GM18508 (cell line): ENCODE results near the gene SEMA3C.

Experiments
- ATAC-seq: cut with Tn5 transposase; IDR thresholded peaks from one replicate; pipeline ENCODE4 v1.9.1; 2021; ENCODE audit warnings: moderate number of reproducible peaks; ENCODE audit not compliant: insufficient read depth, unreplicated experiment

SEMA3C gene

DNA sequence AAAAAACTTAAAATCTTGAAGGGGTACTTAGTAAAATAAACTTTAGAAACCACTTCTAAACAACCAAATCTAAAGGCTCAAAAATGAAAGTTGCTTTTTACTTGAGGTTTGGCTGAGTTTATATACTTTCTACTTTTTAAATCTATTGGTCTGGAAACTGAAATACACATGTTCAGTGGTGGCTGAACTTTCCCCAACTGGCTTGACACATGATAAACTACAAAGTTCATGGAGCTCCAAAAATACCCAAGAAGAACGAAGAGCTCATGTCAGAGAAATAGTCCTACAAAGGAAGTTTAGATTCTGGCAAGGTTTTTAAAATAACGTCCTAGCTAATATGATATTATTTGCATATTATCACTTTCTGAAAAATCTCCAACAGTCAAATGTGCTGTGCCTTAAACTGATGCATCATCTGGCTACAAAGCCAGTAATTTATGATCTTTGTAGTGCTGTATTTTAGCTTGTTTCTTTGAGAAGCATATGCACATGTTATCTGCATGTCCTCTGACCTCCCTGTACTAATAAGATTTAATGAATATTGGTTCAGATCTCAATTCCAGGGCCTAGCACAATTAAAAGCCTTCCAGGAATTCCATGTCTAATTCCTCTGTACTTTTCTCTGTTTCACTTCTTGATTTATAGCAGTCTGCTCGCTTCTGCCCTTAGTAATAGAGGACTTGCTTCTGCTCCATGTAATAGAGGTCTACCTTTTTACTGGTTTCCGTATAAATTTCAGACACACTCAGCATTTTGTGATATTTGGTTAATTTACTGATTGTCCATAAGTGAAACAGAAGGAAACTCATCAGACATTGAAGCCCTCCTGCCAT, 28.2 kb downstream of the SEMA3C start:
- ATAC-seq, result no peak

DNA sequence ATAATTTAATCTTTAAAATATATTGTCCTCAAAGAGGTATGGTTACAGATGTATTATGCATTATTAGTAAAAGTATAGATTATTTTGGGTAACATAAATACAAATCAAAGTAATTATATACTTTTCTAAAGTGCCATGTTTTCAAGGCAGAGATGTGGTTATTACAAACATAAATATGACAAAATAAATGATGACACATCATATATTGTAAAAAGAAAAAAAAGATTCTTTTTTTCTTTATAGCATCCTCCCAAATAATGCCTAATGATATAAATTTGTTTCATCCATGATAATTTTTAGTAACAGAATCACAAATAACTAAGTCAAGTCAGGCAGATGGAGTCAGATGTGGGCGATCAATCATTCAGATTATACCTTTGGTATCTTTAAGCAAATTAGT, 29.3 kb downstream of the SEMA3C start:
- ATAC-seq, result no peak

DNA sequence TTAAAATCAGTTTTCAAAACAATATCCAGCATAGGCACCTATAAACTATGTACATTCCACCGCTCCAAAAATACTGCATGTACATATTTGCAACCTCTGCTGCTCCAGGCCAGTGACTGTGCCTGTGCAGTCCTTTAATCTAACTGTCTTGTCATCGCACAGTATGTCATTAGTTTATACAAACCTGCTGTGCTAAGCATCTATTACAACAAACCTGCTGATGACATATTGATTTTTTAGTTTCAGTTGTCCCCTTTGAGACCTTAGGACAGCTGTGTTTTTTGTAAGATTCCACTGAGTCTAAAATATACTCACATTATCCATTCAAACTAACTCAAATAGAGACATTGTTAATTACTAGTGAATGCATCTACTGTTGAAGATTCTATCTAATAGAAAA, 33.1 kb downstream of the SEMA3C start:
- ATAC-seq, result no peak

DNA sequence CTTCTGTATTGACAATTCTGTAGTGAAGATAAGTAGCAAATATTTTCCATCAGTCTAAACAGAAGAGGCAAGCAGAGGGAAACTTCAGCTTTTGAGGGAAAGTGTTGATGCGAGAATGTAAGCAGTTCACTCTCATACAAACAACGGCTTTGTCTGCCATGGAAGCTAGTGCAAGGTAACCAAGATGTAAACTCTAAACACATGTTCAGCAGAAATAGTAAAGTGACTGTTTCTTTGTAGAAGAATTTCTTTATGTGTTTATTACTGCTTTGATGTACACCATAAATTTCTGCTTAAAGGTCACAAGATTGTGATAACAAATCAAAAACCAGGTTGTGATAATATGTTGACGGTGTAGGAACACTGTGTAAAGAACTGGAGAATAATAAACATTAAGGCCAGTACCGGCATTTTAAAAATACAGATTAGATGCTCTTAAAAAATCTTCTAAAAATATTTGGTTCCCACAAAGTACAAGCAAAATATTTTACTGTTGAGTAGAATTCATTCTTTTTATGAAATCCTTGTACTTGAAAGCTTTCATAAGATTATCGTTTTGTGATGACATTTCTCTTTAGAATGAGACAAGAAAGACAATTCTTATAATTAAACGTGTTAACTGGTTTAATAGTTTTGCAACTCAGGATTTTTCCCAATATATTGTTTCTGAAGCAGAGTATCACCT, 34.2 kb downstream of the SEMA3C start:
- ATAC-seq, result no peak

DNA sequence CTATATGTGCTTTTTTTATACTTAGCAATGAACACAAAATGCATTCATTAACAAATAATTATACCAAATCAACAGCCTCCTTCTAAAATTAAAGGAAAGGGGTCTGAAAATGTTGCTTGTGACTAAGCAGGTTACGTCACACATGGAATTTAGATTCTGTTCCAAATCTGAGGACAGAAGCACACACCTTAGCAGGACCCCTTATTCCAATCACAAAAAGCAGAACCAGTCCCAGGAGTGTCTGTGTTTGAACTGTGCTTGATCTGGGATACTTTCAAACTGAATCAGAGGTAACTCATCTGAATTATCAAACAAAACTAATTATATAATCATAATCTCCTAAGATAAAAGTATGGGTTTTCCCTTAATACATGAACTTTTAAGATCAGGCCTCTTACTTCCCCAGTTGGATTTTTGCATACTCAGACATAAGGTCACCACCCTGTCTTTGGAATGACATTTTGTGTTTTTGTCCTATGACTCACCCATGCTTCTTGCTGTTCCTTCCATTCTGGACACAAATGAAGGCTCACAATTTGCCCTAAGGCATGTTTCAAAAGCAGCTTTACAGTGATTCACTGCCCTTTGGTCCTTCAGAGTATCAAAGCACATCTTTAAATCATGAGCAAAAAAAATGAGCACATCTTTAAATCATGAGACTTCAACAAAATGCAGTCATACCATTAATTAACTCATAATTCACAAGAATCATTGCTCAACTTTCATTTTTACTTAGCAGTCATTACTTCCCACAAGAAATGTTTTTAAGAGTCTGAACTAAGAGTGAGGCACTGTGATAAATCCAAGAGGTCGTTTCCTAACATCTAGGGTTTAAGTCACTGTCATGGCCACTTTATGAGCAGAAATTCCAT, 35.5 kb downstream of the SEMA3C start:
- no peak for ATAC-seq

DNA sequence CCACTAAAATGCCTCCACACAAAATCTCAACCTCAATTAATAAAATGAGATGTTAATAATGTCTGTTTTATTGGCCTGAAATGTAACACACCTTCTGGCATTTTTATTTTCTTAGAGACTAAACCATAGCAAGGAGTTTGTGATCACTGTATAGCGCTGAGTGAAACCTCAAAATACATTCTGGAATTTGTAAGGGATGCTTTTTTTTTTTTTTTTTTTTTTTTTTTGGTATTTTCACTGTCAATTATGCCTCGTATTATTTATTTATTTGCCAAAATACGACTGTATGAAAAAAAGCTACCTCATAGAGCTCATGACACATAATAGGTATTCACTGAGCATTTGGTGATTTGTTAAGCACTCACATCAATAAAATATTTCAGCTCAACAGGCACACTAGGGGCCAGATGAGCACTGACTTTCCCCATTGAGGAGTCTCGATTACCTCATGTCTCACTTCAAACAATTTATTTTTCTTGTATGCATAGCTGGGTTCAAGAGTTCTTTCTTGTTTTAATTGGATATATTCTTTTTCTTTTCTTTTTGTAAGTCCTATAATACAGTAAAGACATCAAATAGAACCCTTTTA, 36.5 kb downstream of the SEMA3C start:
- no peak for ATAC-seq

DNA sequence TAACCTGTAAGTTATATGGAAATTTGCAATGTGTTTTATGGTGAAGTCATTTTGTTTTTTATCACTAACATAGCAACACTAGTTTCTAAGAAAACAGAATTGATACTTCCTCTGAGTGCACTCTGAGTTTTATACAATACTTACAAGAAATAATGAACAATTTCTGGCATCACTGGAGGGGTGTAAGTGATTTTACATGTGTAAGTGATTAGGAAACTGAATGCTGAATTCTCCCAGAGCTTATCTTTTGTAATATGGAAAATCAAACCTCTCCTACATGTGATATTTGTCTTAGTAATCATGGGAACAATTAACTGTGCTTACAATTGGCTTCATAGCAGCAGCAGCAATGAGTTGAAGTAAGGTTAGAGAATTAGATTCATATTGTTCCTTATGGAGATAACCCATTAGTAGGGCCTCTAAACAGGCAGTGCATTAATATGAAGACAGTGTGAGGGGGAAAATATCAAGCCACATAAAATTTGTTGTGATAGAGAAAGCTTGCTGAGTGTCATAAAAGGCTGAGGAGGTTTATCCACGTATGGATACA, 37.4 kb downstream of the SEMA3C start:
- no peak for ATAC-seq

DNA sequence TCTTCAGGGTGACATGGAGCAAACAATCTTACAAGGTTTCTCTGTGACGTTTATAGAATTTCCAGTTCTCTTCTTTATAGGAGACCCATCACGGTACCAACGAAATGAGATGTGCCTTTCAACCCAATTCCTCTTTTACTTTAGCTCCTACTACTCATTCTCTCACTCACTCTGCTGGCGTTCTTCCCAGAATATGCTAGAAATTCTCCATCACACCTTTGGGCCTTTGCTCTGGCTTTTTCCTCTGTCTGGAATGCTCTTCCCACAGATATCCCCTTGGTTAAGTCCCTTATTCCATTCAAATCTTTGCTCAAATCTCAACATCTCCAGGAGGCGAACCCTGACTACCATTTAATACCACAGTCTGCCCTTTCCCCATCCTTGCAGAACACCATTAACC, 39.0 kb downstream of the SEMA3C start:
- ATAC-seq, result no peak

DNA sequence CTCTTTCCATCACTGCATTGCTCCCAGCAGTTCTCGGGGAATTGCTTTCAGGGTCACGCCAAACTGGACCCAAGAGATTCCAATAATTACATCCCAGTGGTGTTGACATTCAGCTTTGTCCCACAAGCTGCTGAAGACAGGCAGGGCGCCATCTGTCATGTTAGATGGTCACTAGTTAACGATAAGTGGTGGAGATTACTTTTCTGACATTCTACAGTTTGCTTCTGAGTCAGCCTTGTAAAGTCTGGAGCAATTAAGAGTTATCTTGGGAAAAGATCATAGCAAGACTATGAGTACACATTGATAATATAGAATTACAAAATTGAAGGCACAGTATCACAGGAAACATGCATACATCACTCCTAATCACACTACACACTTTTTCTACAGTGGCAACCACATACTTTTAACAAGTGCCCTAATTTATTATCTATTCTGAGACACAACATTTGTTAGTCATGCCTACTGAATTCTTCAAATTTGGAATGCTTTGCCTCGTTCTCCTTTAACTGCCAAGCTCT, 41.9 kb downstream of the SEMA3C start:
- ATAC-seq, result no peak

DNA sequence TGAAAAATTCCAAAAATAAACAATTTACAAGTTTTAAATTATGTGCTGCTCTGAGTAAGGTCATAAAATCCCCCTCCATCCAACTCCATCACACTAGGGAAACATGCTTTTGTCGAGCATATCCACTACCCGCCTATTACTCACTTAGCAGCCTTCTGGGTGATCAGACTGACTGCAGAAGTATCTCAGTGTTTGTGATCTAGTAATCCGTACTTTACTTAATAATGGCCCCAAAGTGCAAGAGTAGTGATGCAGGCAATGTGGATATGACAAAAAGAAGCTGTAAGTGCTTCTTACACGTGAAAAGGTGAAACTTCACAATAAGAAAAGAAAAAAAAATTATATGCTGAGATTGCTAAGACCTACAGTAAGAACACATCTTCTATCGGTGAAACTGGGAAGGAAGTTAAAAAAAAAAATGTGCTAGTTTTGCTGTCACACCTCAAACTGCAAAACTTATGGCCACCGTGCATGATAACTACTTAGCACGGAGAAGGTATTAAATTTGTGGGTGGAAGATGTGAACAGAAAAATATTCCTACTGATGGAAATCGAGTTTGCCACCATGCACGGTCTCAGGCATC, 43.2 kb downstream of the SEMA3C start:
- no peak for ATAC-seq

DNA sequence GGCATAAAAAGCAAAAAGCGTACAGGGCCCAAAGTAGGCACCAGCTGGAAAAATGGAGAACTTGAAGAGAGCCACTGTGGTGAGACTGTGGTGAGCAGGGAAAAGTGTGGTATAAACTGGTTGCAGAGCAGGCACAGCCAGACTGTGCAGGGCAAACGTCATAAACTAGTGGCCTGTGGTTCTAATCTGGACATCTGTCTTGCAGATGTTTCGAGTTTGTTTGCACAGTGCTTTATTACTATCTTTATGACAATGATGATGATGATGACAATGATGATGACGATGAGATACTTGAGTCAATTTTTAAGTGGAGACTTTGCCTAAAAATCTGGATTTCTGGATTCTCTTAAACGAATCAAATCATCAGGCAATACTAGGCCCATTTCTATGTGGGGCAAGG, 45.7 kb downstream of the SEMA3C start:
- ATAC-seq, result no peak

DNA sequence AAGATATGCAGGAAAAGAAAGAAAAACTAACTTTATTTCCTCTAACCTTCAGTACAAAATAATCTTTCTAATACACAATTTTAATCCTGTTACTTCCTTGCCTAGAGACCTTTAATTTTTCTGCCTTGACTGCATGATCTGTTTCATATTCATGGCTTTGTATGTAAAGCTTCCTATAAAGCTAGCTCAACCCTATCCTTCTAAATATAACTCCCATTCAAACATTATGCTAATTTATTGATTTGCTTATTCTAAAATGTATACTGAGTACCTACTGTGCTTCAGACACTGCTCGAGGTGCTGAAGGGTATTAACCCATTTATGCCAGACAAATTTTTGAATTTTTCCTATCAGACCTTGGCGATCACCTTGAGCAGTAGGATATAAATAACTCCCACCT, 47.6 kb downstream of the SEMA3C start:
- no peak for ATAC-seq

DNA sequence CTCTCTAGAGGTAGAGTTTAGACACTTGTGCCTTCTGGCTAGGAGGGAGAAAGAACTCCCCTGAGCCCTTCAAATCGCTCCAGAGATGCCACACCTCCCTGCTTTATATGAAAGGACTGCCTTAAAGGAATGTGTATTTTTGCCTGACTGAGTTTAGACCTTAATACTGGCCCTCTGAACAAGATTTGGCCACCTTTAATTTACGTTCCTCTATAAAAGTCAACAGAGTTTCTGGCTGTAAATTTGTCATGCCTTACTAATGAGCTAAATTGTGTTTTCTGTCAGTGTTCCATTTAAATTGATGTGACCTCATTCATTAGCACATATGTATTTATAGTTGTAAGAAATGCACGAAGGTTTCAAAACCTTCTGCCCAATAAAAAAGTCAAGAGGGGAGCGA, 48.0 kb downstream of the SEMA3C start:
- ATAC-seq, result no peak

DNA sequence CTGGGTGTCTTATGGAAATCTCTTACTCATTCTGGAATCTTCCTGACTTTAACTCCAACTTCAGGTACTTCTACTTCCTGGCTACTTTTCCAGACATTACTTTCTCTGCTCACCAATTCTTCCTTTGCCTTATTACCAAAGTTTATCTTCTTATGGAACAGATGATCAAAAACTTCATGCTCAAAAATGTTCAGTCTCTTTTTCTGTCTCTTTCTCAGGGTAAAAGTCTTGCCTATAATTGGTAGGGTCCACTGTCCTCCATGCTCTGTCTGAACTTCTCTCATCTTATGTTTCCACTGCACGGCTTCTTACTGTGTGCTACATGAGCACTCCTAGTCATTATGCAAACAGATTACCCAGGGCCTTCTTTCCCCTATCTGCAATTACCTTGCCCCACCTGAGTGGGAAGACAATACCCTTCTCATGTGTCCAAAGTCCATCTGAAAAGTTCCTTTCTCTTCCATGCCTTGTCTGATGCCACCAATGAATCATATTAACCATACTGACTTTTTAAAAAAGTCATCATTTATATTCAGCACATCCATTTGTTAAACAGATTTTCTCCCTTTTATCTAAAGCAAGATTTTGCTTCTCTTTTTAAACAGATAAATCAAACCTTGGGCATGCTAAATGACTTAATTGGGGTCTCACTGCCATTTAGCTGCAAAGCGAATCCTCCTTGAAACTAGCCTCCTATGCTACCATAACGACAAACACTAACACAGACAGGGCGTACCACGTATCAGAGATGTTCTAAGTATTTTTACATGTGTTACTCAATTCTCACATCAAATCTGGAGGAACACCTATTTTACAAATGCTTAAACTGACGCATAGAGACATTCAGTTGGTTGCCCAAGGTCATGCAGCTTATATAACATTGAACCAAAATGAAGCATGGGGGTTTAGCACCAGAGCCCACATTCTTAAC, 48.8 kb downstream of the SEMA3C start:
- no peak for ATAC-seq

DNA sequence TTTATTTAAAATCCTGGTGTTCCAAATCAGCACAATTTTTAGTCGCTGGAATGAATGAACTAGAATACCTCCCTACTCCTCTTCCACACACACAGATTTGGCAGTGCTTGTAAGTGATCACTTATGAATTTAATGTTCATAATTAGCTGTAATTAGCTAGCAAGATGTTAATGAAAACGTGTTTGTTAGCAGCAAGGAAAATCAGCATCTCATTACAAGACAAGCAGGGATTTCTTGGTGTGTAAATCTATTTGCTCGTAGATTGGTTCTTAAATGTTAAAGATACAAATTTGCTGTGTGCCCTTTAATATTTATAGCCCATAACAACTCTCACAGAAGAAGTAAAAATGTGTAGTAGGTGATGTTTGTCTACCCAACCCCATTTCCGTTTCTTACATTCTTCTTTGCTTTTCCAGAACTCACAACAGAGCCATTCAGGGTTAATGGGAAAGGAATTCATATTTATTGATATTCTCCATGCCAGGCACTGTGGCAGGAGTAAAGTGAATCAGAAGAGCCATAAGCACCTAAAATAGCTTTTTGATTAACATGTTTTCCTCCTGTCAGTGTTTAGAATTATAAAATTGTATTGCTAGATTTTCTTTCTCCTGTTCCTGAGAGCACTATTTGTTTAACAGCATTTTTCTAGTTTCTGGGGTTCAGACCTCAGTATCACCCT, 49.6 kb downstream of the SEMA3C start:
- ATAC-seq, result no peak

DNA sequence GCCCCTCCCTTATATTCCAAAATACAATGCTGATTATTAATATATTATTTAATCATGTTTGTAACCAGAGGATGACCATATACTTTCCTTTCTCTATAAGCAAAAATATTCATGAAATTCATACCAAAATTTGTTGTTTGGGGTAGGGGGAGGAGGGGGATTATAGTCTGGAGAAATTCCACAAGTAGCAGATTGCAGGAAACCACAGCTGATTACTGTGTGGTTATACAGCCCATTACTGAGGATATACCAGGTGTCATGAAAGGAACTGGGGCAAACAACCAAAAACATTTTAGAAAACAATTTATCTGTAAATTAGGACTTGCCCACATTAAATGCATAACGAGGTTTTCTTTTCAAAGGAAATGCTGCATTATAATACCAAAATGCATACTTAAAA, 50.3 kb downstream of the SEMA3C start:
- ATAC-seq, result no peak

DNA sequence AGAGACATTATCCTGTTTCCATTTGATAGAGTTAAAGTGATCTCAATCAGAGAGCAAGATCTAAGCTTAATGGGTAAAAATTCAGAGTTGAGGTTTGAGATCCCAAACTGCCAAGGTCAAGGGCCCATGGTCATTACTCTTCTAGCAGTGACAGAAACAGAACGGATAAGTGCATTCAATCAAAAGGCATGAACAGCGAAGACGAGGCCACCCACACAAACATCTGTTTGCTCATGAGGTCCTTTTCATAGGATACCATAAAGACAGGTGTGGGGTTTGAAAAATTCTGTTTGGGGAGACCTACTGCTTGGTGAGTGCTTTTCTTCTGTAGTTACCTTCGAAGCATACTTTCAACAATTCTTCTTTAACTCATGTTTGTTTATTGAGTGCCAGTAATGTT, 58.3 kb downstream of the SEMA3C start:
- ATAC-seq, result no peak

DNA sequence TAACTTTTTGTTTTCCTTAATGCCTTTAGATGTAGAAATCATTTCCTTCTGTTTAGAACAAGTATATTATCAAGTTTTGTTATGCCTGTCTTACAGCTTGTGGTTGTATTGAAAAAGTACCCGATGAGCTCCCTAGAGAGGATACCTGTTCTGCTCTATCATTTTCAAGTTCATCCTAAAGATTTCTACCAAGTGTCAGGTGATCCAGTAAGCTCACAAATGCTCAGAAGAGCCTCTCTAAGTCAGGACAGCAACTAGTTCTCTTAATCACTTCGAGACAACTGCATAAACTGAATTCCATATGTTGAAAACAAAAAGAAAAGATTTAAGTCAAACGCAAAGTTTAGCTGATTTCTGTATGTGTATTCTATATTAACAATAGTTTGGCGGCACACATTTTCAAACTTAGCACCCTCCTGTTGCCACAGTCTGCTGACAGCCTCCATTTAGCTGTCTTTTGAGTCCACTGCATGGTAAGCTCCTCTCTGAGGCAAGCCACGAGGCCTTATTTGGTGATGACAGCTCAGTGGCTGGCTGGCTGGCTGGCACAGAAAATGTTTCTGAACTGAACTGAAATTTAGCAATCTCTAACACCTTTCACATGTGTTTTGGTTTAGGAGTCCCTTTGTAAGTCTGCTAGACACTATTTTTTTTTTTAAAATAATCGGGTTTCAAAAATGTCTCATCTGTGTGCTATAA, 59.4 kb downstream of the SEMA3C start:
- ATAC-seq, result no peak
